Measurements from ENCODE around the gene ZNF467.

ZNF467 gene

DNA sequence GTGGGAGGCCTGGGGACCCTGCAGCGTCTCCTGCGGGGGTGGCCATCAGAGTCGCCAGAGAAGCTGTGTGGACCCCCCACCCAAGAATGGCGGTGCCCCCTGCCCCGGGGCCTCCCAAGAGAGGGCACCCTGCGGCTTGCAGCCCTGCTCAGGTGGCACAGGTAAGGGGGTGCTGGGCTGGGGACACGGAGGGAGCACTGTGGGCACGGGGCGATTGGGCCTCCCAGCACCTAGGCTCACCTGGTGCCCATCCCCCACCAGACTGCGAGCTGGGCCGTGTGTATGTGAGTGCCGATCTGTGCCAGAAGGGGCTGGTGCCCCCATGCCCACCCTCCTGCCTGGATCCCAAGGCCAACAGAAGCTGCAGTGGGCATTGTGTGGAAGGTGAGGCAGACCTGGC lies 29.6 kb upstream of the ZNF467 start:
- TF ChIP-seq CTCF (IDR thresholded peaks at IDR 0.05; ENCODE audit: low read depth, low read length) (no peak), POLR2A (IDR thresholded peaks at IDR 0.05; ENCODE audit: extremely low read depth, insufficient read length) (no peak), MYC (IDR thresholded peaks at IDR 0.05; ENCODE audit: low read depth, low read length) (no peak)
- TF ChIP-seq, protein P1, sequence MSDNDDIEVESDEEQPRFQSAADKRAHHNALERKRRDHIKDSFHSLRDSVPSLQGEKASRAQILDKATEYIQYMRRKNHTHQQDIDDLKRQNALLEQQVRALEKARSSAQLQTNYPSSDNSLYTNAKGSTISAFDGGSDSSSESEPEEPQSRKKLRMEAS (IDR thresholded peaks at IDR 0.05; ENCODE audit: low read depth, low read length): no peak
- DNase-seq (ENCODE audit: low read depth): no peak

DNA sequence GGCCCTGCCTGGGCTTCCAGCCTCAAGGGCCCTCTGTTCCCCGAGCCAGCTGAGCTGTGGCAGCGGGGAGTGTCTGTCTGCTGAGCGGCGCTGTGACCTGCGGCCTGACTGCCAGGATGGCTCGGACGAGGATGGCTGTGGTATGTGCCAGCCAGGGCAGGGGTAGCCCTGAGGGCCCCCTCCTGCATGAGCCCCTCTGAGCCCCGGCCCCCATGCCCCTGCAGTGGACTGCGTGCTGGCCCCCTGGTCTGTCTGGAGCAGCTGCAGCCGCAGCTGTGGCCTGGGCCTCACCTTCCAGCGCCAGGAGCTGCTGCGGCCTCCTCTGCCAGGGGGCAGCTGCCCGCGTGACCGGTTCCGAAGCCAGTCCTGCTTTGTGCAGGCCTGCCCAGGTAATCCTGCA lies 28.4 kb upstream of the ZNF467 start:
- TF ChIP-seq, protein P1 (IDR thresholded peaks at IDR 0.05; ENCODE audit: low read depth, low read length): no peak
- TF ChIP-seq MYC (IDR thresholded peaks at IDR 0.05; ENCODE audit: low read depth, low read length): no peak
- no peak for TF ChIP-seq CTCF (IDR thresholded peaks at IDR 0.05; ENCODE audit: low read depth, low read length)
- TF ChIP-seq POLR2A (IDR thresholded peaks at IDR 0.05; ENCODE audit: extremely low read depth, insufficient read length): no peak

More for the DNA sequence above, 29.6 kb upstream of the ZNF467 start:
- no peak overlapping the region for H3K4me3 ChIP-seq (ENCODE audit: low read depth, low read length)

DNA sequence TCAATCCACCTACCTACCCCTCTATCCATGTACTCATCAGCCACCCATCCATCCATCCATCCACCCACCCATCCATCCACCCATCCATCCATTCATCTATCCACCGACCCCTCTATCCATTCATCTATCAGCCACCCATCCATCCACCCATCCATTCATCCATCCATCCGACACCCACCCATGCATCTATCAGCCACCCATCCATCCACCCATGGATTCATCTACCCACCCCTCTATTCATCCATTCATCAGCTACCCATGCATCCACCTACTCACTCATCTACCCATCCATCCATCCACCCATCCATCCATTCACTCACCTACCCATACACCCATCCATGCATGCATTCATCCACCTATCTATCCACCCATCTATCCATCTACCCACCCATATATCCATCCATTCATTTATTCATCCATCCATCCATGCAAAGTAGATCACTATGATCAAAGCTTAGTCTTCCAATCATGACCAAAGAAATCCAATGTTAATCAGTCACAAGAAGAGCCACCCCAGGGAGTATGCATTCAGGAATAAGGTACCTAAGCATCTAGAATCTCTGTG lies 27.7 kb upstream of the ZNF467 start:
- no peak overlapping the region for H3K4me3 ChIP-seq (ENCODE audit: low read depth, low read length)
- TF ChIP-seq MYC (IDR thresholded peaks at IDR 0.05; ENCODE audit: low read depth, low read length): no peak
- TF ChIP-seq, protein P1 (IDR thresholded peaks at IDR 0.05; ENCODE audit: low read depth, low read length): no peak
- no peak for TF ChIP-seq POLR2A (IDR thresholded peaks at IDR 0.05; ENCODE audit: extremely low read depth, insufficient read length)
- DNase-seq (ENCODE audit: low read depth): no peak

More for the DNA sequence above, 28.4 kb upstream of the ZNF467 start:
- no peak overlapping the region for H3K4me3 ChIP-seq (ENCODE audit: low read depth, low read length)
- DNase-seq (ENCODE audit: low read depth): no peak

DNA sequence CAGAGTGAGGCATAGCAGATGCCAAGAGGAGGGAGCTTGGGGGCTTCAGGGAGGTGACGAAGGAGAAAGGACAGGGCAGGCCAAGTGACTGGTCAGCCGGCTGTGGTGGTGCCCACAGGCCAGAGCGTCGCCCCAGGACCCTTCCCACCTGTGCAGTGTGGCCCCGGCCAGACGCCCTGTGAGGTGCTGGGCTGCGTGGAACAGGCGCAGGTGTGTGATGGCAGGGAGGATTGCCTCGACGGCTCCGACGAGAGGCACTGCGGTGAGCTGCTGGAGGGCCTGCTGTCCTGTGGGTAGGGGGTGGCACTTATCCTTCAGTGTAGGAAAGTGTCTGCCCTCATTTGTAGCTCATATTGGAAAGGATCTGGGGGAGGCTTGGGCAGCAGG lies 26.8 kb upstream of the ZNF467 start:
- no peak for DNase-seq (ENCODE audit: low read depth)
- TF ChIP-seq MYC (IDR thresholded peaks at IDR 0.05; ENCODE audit: low read depth, low read length): no peak

DNA sequence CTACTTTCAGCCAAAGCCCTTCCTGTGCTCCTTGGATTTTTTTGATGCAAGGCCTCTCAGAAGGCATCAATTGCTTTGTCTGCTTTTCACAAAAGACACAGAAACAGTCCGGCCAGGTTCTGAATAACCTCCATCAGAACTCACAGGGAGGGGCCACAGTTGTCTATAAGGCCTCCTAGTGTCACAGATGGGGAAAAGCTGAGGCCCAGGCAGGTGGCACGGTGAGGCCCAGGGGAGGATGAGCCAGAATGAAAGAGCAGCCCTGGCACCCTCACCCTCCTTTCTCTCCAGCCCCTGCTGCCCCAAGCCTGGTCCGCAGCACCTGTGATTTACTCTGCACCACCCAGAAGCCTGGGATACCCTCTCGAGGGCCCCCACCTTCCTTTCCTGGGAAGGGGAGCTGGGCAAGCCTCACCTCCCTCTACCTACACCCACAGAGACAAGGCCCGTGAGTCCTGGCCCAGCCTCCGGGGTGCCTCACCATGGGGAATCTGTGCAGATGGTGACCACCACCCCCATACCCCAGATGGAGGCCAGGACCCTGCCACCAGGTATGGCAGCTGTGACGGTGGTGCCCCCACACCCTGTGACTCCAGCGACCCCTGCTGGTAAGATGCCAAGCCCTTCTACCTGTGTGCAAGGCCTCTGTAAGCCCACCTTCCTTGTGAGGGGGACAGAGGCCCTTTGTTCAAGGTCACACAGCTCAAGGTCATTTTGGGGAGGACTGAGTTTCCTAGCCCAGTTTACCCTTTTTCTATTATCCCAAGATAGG lies 26.2 kb upstream of the ZNF467 start:
- DNase-seq (ENCODE audit: low read depth): peak; percentile 61
- TF ChIP-seq CTCF (IDR thresholded peaks at IDR 0.05; ENCODE audit: low read depth, low read length): peak; percentile 66
- TF ChIP-seq MYC (IDR thresholded peaks at IDR 0.05; ENCODE audit: low read depth, low read length): no peak
- no peak overlapping the region for H3K4me3 ChIP-seq (ENCODE audit: low read depth, low read length)

More for the DNA sequence above, 26.8 kb upstream of the ZNF467 start:
- H3K4me3 ChIP-seq (ENCODE audit: low read depth, low read length): no peak overlapping the region

- TF ChIP-seq MYC (IDR thresholded peaks at IDR 0.05; ENCODE audit: low read depth, low read length) (no peak), CTCF (IDR thresholded peaks at IDR 0.05; ENCODE audit: low read depth, low read length) (no peak), POLR2A (IDR thresholded peaks at IDR 0.05; ENCODE audit: extremely low read depth, insufficient read length) (no peak)
- TF ChIP-seq, protein P1 (IDR thresholded peaks at IDR 0.05; ENCODE audit: low read depth, low read length): no peak
- H3K4me3 ChIP-seq (ENCODE audit: low read depth, low read length): no peak overlapping the region
- peak; percentile 77 for DNase-seq (ENCODE audit: low read depth)
Observed at GRCh38 chr7:149797771-149798170, 24.4 kb upstream of the ZNF467 start.
